GM23338 (cell line): ENCODE data around the gene ITGA3. TPM values are rescaled to one million over a fixed set of nuclear protein-coding genes. Genes with fewer than 3 reads are reported as not detected.

Source experiments
- ATAC-seq: fragments of 200-7000 bp; cut with Tn5 transposase; 3 replicates; pipeline ENCODE4 v1.9.1; 2020
- DNase-seq: peaks from one replicate; pipeline ENCODE4 v3.0.0-alpha.2; 2015; ENCODE audit warnings: low spot score
- H2AFZ ChIP-seq: fragments of 200-600 bp; sonication (generic); 2 replicates; pipeline ENCODE4 v1.8.0; 2016; ENCODE audit warnings: antibody characterized with exemption, mild to moderate bottlenecking, moderate library complexity
- H3F3A ChIP-seq: fragments of 200-600 bp; sonication (generic); replicated peaks from 2 replicates; pipeline ENCODE4 v1.8.0; 2017; ENCODE audit warnings: antibody characterized with exemption, mixed run types, low read depth
- H3K27ac ChIP-seq: fragments of 200-600 bp; sonication (generic); 2 replicates; pipeline ENCODE4 v1.6.1; 2016; ENCODE audit warnings: low read depth
- H3K27me3 ChIP-seq: fragments of 200-600 bp; sonication (generic); 2 replicates; pipeline ENCODE4 v1.8.0; 2016; ENCODE audit warnings: mild to moderate bottlenecking, mixed run types, moderate library complexity; ENCODE audit not compliant: insufficient read depth
- H3K36me3 ChIP-seq: fragments of 200-600 bp; sonication (generic); 2 replicates; pipeline ENCODE4 v1.8.0; 2016; ENCODE audit warnings: mild to moderate bottlenecking; ENCODE audit not compliant: insufficient read depth
- H3K4me1 ChIP-seq: fragments of 200-600 bp; sonication (generic); 2 replicates; pipeline ENCODE4 v1.8.0; 2016; ENCODE audit warnings: mild to moderate bottlenecking, moderate library complexity; ENCODE audit not compliant: insufficient read depth
- H3K4me2 ChIP-seq: fragments of 200-600 bp; sonication (generic); 2 replicates; pipeline ENCODE4 v1.7.1; 2017; ENCODE audit warnings: mixed run types
- H3K4me3 ChIP-seq: fragments of 200-600 bp; sonication (generic); 2 replicates; pipeline ENCODE4 v1.6.1; 2016; ENCODE audit warnings: mixed run types
- H3K79me2 ChIP-seq: fragments of 200-600 bp; sonication (generic); replicated peaks from 2 replicates; pipeline ENCODE4 v1.8.0; 2017; ENCODE audit warnings: mild to moderate bottlenecking; ENCODE audit not compliant: insufficient read depth
- H3K9me2 ChIP-seq: fragments of 200-600 bp; sonication (generic); 2 replicates; pipeline ENCODE4 v1.8.0; 2017; ENCODE audit not compliant: insufficient read depth
- H4K20me1 ChIP-seq: fragments of 200-600 bp; sonication (generic); replicated peaks from 2 replicates; pipeline ENCODE4 v1.8.0; 2017; ENCODE audit warnings: mild to moderate bottlenecking; ENCODE audit not compliant: insufficient read depth
- H3K27ac Mint-ChIP-seq: 2 replicates; pipeline ENCODE4 v1.8.0; 2020; ENCODE audit warnings: inconsistent platforms, mild to moderate bottlenecking, moderate library complexity, mixed read lengths
- H3K27me3 Mint-ChIP-seq: 3 replicates; pipeline ENCODE4 v1.8.0; 2022; ENCODE audit warnings: low read depth, mild to moderate bottlenecking, moderate library complexity, mixed read lengths, inconsistent platforms; ENCODE audit not compliant: insufficient read depth, poor library complexity
- H3K36me3 Mint-ChIP-seq: 3 replicates; pipeline ENCODE4 v1.8.0; 2021; ENCODE audit warnings: low read depth, mild to moderate bottlenecking, inconsistent platforms, moderate library complexity, mixed read lengths
- H3K4me1 Mint-ChIP-seq: 3 replicates; pipeline ENCODE4 v1.8.0; 2020; ENCODE audit warnings: mild to moderate bottlenecking, inconsistent platforms, mixed read lengths
- H3K4me3 Mint-ChIP-seq: 3 replicates; pipeline ENCODE4 v1.8.0; 2021; ENCODE audit warnings: moderate library complexity, mild to moderate bottlenecking, inconsistent platforms, mixed read lengths
- H3K9me3 Mint-ChIP-seq: 3 replicates; pipeline ENCODE4 v1.8.0; 2020; ENCODE audit warnings: moderate library complexity, mild to moderate bottlenecking, inconsistent platforms, mixed read lengths
- CREB1 ChIP-seq: fragments of 250-450 bp; sonication (Bioruptor Pico); IDR thresholded peaks from 2 replicates; pipeline ENCODE4 v1.5.0; 2020; ENCODE audit warnings: low read depth, mild to moderate bottlenecking, moderate library complexity
- ETS1 ChIP-seq: IDR thresholded peaks from 2 replicates; pipeline ENCODE4 v1.6.1; 2016; ENCODE audit warnings: antibody characterized with exemption
- EZH2 ChIP-seq: fragments of 200-600 bp; sonication (generic); IDR thresholded peaks from one replicate; pipeline ENCODE4 v1.8.0; 2017; ENCODE audit warnings: antibody characterized with exemption, mild to moderate bottlenecking, low read depth; ENCODE audit not compliant: unreplicated experiment
- EZH2phosphoT487 ChIP-seq: fragments of 200-600 bp; sonication (generic); IDR thresholded peaks from one replicate; pipeline ENCODE4 v1.8.1; 2018; ENCODE audit warnings: antibody characterized with exemption; ENCODE audit not compliant: unreplicated experiment
- JUNB ChIP-seq: IDR thresholded peaks from one replicate; pipeline ENCODE4 v1.6.1; 2016; ENCODE audit warnings: antibody characterized with exemption; ENCODE audit not compliant: unreplicated experiment
- NANOG ChIP-seq: IDR thresholded peaks from 2 replicates; pipeline ENCODE4 v1.6.1; 2016; ENCODE audit warnings: antibody characterized with exemption, borderline replicate concordance
- POLR2AphosphoS5 ChIP-seq: IDR thresholded peaks from 2 replicates; pipeline ENCODE4 v1.6.1; 2016; ENCODE audit warnings: antibody characterized with exemption, low read depth
- STAT1 ChIP-seq: IDR thresholded peaks from one replicate; pipeline ENCODE4 v1.6.1; 2016; ENCODE audit warnings: antibody characterized with exemption; ENCODE audit not compliant: unreplicated experiment
- ZNF114 ChIP-seq: fragments of 250-450 bp; sonication (Bioruptor Pico); IDR thresholded peaks from 2 replicates; pipeline ENCODE4 v1.5.0; 2020; ENCODE audit warnings: mild to moderate bottlenecking, moderate library complexity
- ZNF331 ChIP-seq: fragments of 250-450 bp; sonication (Bioruptor Pico); IDR thresholded peaks from 2 replicates; pipeline ENCODE4 v1.5.0; 2020; ENCODE audit warnings: low read depth, mild to moderate bottlenecking, moderate library complexity
- ZNF462 ChIP-seq: fragments of 250-450 bp; sonication (Bioruptor Pico); IDR thresholded peaks from 2 replicates; pipeline ENCODE4 v1.5.0; 2020; ENCODE audit warnings: mild to moderate bottlenecking, moderate library complexity
- polyA plus RNA-seq: library from polyadenylated mRNA; unstranded; fragments of >200 nt; fragmentation: Nextera tagmentation; extraction: Ambion mirVana; gene quantifications from 2 replicates; pipeline ENCODE4 v1.2.1, GENCODE V29; 2016
- total RNA-seq: library from RNA; depleted of rRNA; stranded (reverse); fragments of >200 nt; shearing (Covaris generic); gene quantifications from 2 replicates; pipeline ENCODE4 v1.2.3, GENCODE V29; 2014
- TF ChIP-seq, protein P1 (sequence below): IDR thresholded peaks from one replicate; pipeline ENCODE4 v1.6.1; 2018; ENCODE audit warnings: antibody characterized with exemption; ENCODE audit not compliant: unreplicated experiment
- TF ChIP-seq, protein P2 (sequence below), 2 experiments: fragments of 200-600 bp in 1 of 2; sonication (generic) in 1 of 2; conservative IDR thresholded peaks; 2 replicates each; pipeline versions ENCODE4 v1.5.1 to v1.6.1; 2016 to 2017; ENCODE audit warnings: antibody characterized with exemption in 2 of 2, low read depth in 2 of 2, mild to moderate bottlenecking in 2 of 2, moderate library complexity in 1 of 2

Gene ITGA3
- total and polyA plus RNA-seq, 2 experiments from 2014 or later = 9.6 to 28.3 TPM

- Mint-ChIP-seq H3K4me3 (no peak overlapping the region), H3K27ac (no peak overlapping the region), H3K36me3 (peaks cover 4% of the 10 kb centered on the region; the same call in 2 of the 3 replicates), H3K4me1 (peaks cover 18% of the 10 kb centered on the region), H3K9me3 (no peaks in the 10 kb centered on the region), H3K27me3 (peaks cover 30% of the 10 kb centered on the region)
- no peak for TF ChIP-seq CREB1 (CRISPR knock-in tag)
- TF ChIP-seq, protein P1, sequence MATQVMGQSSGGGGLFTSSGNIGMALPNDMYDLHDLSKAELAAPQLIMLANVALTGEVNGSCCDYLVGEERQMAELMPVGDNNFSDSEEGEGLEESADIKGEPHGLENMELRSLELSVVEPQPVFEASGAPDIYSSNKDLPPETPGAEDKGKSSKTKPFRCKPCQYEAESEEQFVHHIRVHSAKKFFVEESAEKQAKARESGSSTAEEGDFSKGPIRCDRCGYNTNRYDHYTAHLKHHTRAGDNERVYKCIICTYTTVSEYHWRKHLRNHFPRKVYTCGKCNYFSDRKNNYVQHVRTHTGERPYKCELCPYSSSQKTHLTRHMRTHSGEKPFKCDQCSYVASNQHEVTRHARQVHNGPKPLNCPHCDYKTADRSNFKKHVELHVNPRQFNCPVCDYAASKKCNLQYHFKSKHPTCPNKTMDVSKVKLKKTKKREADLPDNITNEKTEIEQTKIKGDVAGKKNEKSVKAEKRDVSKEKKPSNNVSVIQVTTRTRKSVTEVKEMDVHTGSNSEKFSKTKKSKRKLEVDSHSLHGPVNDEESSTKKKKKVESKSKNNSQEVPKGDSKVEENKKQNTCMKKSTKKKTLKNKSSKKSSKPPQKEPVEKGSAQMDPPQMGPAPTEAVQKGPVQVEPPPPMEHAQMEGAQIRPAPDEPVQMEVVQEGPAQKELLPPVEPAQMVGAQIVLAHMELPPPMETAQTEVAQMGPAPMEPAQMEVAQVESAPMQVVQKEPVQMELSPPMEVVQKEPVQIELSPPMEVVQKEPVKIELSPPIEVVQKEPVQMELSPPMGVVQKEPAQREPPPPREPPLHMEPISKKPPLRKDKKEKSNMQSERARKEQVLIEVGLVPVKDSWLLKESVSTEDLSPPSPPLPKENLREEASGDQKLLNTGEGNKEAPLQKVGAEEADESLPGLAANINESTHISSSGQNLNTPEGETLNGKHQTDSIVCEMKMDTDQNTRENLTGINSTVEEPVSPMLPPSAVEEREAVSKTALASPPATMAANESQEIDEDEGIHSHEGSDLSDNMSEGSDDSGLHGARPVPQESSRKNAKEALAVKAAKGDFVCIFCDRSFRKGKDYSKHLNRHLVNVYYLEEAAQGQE = no peak
- no peak for TF ChIP-seq EZH2
- TF ChIP-seq JUNB = no peak
- TF ChIP-seq NANOG = no peak
- no peak for TF ChIP-seq ZNF114 (CRISPR knock-in tag)
- no peak for TF ChIP-seq STAT1
- TF ChIP-seq ETS1 = no peak
- no peak for TF ChIP-seq EZH2phosphoT487
- TF ChIP-seq ZNF331 (CRISPR knock-in tag) = no peak
- TF ChIP-seq POLR2AphosphoS5 = no peak
- TF ChIP-seq ZNF462 = no peak
- TF ChIP-seq, protein P2, sequence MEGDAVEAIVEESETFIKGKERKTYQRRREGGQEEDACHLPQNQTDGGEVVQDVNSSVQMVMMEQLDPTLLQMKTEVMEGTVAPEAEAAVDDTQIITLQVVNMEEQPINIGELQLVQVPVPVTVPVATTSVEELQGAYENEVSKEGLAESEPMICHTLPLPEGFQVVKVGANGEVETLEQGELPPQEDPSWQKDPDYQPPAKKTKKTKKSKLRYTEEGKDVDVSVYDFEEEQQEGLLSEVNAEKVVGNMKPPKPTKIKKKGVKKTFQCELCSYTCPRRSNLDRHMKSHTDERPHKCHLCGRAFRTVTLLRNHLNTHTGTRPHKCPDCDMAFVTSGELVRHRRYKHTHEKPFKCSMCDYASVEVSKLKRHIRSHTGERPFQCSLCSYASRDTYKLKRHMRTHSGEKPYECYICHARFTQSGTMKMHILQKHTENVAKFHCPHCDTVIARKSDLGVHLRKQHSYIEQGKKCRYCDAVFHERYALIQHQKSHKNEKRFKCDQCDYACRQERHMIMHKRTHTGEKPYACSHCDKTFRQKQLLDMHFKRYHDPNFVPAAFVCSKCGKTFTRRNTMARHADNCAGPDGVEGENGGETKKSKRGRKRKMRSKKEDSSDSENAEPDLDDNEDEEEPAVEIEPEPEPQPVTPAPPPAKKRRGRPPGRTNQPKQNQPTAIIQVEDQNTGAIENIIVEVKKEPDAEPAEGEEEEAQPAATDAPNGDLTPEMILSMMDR (conservative IDR thresholded peaks at IDR 0.05; ENCODE audit: low read depth in 2 of 2) = no peak
- DNase-seq = no peak
- Histone ChIP-seq H3K36me3 (no peaks in the 10 kb centered on the region), H3K4me3 (no peak overlapping the region), H2AFZ (no peak overlapping the region), H3K79me2 (no peaks in the 10 kb centered on the region), H3K4me2 (no peak overlapping the region), H3K27me3 (peaks cover 30% of the 10 kb centered on the region), H3K4me1 (peaks cover 16% of the 10 kb centered on the region; the same call in 1 of the 2 replicates), H3F3A (peaks cover 6% of the 10 kb centered on the region; the same call in 1 of the 2 replicates), H3K9me2 (no peaks in the 10 kb centered on the region), H3K27ac (no peak overlapping the region), H4K20me1 (no peaks in the 10 kb centered on the region)
- ATAC-seq = no peak
Observed at GRCh38 chr17:50114401-50114800, 58.5 kb downstream of the ITGA3 start.
